Measurements from ENCODE around the gene KLHL29. TPM values are rescaled to one million over a fixed set of nuclear protein-coding genes. Genes with fewer than 3 reads are reported as not detected.

KLHL29 gene
- total RNA-seq (2021) (11.0 and 12.2 TPM in 2 replicates), Bru-seq, nascent RNA (percentile 66 among the genes with signal in this experiment), BruChase-seq, experiment 1, labeled RNA remaining after a 2-hour chase (percentile 62 among the genes with signal in this experiment), BruChase-seq, experiment 2, labeled RNA remaining after a 6-hour chase (percentile 70 among the genes with signal in this experiment)
- long read RNA-seq, full-length matches to known transcripts, result 14 of 39 reads
- long read RNA-seq, partial matches to known transcripts, result 8 of 39 reads
- long read RNA-seq, other reads (novel, unspliced or antisense), result 17 of 39 reads

DNA sequence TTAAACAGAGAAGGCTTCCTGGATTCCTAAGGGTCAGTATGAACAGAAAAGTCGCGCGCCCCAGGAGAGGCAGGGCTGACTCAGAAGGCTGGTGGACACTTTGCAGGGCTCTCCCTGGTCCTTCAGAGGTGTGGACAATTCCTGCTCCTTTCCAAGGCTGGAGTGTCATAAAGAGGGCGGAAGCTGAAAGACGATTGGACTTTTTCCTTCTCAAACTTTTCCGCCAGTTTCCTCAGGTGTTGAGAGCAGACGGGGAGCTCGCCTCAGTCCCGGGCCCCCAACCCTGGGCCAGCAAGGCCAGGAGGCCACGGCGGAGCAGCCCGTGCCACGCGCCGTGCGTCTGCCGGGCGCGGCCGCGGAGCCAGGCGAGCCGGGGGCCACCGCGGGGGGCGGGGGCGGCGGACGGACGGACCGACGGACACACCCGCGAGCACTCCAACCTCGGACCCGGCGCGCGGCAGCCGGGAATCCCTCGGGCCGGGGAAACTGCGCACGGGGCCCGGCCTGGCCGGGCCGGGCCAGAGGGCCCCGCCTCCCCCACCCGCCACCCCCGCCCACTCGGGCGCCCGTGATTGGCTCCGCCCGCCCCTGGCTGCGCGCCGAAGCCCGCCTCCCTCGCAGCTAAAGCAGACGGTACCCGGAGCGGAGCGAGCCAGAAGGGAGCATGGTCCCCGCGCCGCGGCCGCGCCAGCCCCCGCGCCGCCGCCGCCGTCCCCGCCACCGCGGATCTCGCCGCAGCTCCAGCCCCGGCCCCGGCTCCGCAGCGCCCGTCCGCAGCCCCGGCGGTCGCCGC, at the start of gene KLHL29:
KLHL29 (plus strand) TSS at position 629 of the 793 bp plus-strand sequence. CDS start 177,018 bp downstream, outside the sequence.
- Histone ChIP-seq H3K4me1 (ENCODE audit: insufficient read depth, low read length, poor library complexity, severe bottlenecking) (peaks cover 43% of the 10 kb centered on the region), H3K4me3 (ENCODE audit: low read depth, low read length, poor library complexity, severe bottlenecking) (peak within 1 kb of the TSS; percentile 80), H3K27me3 (replicated peaks; ENCODE audit: insufficient read depth, low read depth, low read length, poor library complexity) (no peaks in the 10 kb centered on the region), H3K27ac (ENCODE audit: low read depth, low read length, poor library complexity, severe bottlenecking) (peak within 1 kb of the TSS; percentile 24), H3K9me3 (ENCODE audit: low read depth, low read length, poor library complexity, severe bottlenecking) (no peaks in the 10 kb centered on the region), H3K36me3 (ENCODE audit: insufficient read depth, low read length, poor library complexity, severe bottlenecking) (no peaks in the 10 kb centered on the region)
- ChIA-PET CTCF (interaction anchor here (0.5 kb wide), 1 partner anchor 741 kb away, joined by 7 read pairs; no protein-coding TSS in a partner anchor), POLR2A (ENCODE audit: low non-redundant PET) (no interaction called here)
- no TSS peak for BruUV-seq (replicated peaks)
- TF ChIP-seq EZH2 (IDR thresholded peaks at IDR 0.05; ENCODE audit: borderline replicate concordance, low read depth, low read length, poor library complexity, severe bottlenecking), result no peak
- TF ChIP-seq, protein P1, sequence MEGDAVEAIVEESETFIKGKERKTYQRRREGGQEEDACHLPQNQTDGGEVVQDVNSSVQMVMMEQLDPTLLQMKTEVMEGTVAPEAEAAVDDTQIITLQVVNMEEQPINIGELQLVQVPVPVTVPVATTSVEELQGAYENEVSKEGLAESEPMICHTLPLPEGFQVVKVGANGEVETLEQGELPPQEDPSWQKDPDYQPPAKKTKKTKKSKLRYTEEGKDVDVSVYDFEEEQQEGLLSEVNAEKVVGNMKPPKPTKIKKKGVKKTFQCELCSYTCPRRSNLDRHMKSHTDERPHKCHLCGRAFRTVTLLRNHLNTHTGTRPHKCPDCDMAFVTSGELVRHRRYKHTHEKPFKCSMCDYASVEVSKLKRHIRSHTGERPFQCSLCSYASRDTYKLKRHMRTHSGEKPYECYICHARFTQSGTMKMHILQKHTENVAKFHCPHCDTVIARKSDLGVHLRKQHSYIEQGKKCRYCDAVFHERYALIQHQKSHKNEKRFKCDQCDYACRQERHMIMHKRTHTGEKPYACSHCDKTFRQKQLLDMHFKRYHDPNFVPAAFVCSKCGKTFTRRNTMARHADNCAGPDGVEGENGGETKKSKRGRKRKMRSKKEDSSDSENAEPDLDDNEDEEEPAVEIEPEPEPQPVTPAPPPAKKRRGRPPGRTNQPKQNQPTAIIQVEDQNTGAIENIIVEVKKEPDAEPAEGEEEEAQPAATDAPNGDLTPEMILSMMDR (conservative IDR thresholded peaks at IDR 0.05; ENCODE audit: low read depth, low read length), result no peak
- DNase-seq (ENCODE audit: low spot score), result peak; percentile 83
- intact Hi-C loops (cut with micrococcal nuclease; ENCODE audit: unreplicated experiment), result no loop called here

DNA sequence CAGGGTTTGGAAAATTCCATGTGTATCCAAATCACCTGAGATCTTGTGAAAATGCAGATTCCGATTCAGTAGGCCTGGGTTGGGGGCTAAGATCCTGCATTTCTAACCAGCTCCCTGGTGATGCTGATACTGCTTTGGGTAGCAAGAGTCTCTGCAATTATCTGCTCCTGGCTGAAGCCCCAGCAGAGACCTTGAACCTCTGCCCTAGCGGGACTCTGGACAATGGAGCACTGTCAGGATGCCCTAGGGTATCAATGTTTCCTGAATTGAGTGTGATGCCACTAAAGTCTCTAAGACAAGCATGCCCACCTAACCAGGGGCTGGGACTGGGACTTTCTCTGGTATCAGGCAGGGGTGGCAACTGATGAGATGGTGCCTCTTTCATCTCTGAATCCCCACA, 49.4 kb upstream of the KLHL29 start:
- no peak overlapping the region for H3K4me3 ChIP-seq (ENCODE audit: low read depth, low read length, poor library complexity, severe bottlenecking)
- H3K36me3 ChIP-seq (ENCODE audit: insufficient read depth, low read length, poor library complexity, severe bottlenecking), result no peaks in the 10 kb centered on the region
- POLR2A ChIA-PET (ENCODE audit: low non-redundant PET), result no interaction called here
- no peaks in the 10 kb centered on the region for H3K4me1 ChIP-seq (ENCODE audit: insufficient read depth, low read length, poor library complexity, severe bottlenecking)
- no peak for DNase-seq (ENCODE audit: low spot score)
- no peaks in the 10 kb centered on the region for H3K27me3 ChIP-seq (replicated peaks; ENCODE audit: insufficient read depth, low read depth, low read length, poor library complexity)
- CTCF ChIA-PET, result no interaction called here
- no peaks in the 10 kb centered on the region for H3K9me3 ChIP-seq (ENCODE audit: low read depth, low read length, poor library complexity, severe bottlenecking)
- intact Hi-C loops (cut with micrococcal nuclease; ENCODE audit: unreplicated experiment), result no loop called here
- TF ChIP-seq, protein P1 (conservative IDR thresholded peaks at IDR 0.05; ENCODE audit: low read depth, low read length), result no peak
- no peak for TF ChIP-seq EZH2 (IDR thresholded peaks at IDR 0.05; ENCODE audit: borderline replicate concordance, low read depth, low read length, poor library complexity, severe bottlenecking)
- H3K27ac ChIP-seq (ENCODE audit: low read depth, low read length, poor library complexity, severe bottlenecking), result no peak overlapping the region
- BruUV-seq (replicated peaks), result no TSS peak

DNA sequence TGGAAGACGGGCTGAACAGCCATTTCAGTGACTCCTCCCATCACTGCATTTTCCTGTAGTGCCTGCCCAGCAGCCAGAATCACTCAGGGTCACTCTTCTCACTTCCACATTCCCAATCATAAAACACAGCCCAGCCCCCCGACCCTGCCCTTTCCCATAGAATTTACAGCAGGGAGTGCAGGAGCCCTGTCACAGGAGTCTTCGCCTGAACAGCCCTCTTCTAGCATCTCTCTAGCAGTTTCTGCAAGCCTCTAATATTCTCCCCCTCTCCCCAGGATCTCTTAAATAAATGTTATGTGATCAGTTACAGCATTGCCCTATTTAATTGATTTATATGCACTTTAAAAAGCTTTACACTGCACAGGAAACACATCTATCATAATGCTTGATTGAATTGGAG, 42.9 kb upstream of the KLHL29 start:
- no TSS peak for BruUV-seq (replicated peaks)
- no peaks in the 10 kb centered on the region for H3K9me3 ChIP-seq (ENCODE audit: low read depth, low read length, poor library complexity, severe bottlenecking)
- H3K4me3 ChIP-seq (ENCODE audit: low read depth, low read length, poor library complexity, severe bottlenecking), result no peak overlapping the region
- peaks cover 17% of the 10 kb centered on the region for H3K27me3 ChIP-seq (replicated peaks; ENCODE audit: insufficient read depth, low read depth, low read length, poor library complexity)
- DNase-seq (ENCODE audit: low spot score), result no peak
- no peaks in the 10 kb centered on the region for H3K36me3 ChIP-seq (ENCODE audit: insufficient read depth, low read length, poor library complexity, severe bottlenecking)
- TF ChIP-seq, protein P1 (conservative IDR thresholded peaks at IDR 0.05; ENCODE audit: low read depth, low read length), result no peak
- no peak for TF ChIP-seq EZH2 (IDR thresholded peaks at IDR 0.05; ENCODE audit: borderline replicate concordance, low read depth, low read length, poor library complexity, severe bottlenecking)
- no peak overlapping the region for H3K27ac ChIP-seq (ENCODE audit: low read depth, low read length, poor library complexity, severe bottlenecking)
- H3K4me1 ChIP-seq (ENCODE audit: insufficient read depth, low read length, poor library complexity, severe bottlenecking), result no peaks in the 10 kb centered on the region
- ChIA-PET CTCF (no interaction called here), POLR2A (ENCODE audit: low non-redundant PET) (no interaction called here)
- intact Hi-C loops (cut with micrococcal nuclease; ENCODE audit: unreplicated experiment), result no loop called here
